Stimulated activated CD4-positive, alpha-beta T cell treated with anti-CD3 and anti-CD28 coated beads, Interleukin-1b, Interleukin-23, amount 100 ng/mL, for 1 hour (primary cell): ENCODE results near the gene L3MBTL2.

Experiments
- DNase-seq, 2 donors: peaks; one replicate each; pipeline ENCODE4 v3.0.0-alpha.2; 2020; ENCODE audit warnings: low read depth in 2 of 2

The L3MBTL2 gene

GRCh38 chr22:41273128-41273527 is 68.0 kb downstream of the L3MBTL2 start:
- DNase-seq = no peak

DNA sequence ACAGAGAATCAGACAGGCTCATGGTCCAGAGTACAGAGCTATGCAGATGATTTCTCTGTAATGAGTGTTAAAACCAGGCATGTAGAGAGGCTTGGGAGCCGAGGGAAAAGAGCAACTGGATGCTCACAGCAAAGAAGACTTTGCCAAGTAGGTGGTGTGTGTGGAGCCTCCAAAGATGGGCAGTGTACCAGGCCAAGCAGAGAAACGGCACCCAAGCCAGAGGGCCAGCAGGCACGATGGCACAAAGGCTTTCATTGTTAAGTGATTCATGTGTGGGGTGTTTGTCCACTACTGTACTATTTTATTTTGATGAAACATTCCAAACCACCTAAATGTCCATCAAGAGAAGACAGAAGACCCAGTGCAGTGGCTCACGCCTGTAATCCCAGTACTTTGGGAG is 69.7 kb downstream of the L3MBTL2 start:
- no peak for DNase-seq

DNA sequence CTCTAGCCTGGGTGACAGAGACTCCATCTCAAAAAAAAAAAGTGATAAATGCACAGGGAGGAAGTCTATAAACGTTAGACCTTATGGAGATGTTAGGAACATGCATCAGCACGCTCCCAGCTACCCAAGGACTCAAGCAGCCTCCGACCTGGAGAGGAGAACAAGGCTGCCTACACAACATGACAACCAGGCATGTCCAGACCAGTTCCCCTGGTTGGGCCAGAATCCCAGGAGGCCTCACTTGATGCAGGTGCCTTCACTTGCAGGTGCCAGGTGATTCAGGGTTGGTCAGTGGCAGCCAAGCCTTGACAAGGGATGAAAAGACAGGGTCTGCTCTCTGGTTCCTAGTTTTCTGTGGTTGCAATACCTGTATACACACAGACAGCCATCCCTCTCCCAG is 75.0 kb downstream of the L3MBTL2 start:
- DNase-seq = no peak

DNA sequence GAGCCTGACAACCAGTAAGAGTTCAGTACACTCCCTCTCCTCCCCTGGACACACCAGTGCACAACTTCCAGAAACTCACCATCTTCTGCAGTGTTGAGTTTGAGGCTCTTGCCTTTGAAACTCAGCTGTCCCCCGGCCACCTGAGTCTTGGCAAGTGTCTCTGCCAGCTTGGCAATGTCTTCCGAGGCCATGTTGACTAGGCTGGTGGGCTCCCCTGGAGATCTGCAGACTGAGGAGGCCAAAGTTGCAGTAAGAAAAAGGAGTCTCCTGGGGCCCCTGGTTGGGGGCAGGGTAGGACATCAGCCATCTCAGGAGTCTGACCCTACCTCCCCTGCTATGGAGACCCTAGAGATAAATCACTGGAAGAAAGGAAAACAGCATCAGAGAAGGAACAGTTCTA is 75.7 kb downstream of the L3MBTL2 start:
- DNase-seq = no peak
